A549 treated with Mapracorat at 1 μM for 4 hours (cell line): ENCODE measurements around the gene SAGE1. TPM values are rescaled to one million over a fixed set of nuclear protein-coding genes. Genes with fewer than 3 reads are reported as not detected.

Experiments used
- total RNA-seq: library from RNA; stranded (reverse); fragments of 200-300 nt; extraction: Qiagen RNA extraction; gene quantifications from 5 replicates; pipeline ENCODE4 v1.2.3, GENCODE V29; 2022

The SAGE1 gene, protein sequence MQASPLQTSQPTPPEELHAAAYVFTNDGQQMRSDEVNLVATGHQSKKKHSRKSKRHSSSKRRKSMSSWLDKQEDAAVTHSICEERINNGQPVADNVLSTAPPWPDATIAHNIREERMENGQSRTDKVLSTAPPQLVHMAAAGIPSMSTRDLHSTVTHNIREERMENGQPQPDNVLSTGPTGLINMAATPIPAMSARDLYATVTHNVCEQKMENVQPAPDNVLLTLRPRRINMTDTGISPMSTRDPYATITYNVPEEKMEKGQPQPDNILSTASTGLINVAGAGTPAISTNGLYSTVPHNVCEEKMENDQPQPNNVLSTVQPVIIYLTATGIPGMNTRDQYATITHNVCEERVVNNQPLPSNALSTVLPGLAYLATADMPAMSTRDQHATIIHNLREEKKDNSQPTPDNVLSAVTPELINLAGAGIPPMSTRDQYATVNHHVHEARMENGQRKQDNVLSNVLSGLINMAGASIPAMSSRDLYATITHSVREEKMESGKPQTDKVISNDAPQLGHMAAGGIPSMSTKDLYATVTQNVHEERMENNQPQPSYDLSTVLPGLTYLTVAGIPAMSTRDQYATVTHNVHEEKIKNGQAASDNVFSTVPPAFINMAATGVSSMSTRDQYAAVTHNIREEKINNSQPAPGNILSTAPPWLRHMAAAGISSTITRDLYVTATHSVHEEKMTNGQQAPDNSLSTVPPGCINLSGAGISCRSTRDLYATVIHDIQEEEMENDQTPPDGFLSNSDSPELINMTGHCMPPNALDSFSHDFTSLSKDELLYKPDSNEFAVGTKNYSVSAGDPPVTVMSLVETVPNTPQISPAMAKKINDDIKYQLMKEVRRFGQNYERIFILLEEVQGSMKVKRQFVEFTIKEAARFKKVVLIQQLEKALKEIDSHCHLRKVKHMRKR
- total RNA-seq: 0.06 to 0.09 TPM (median 0.07 TPM) in 4 of 5 replicates, not detected in the other

DNA sequence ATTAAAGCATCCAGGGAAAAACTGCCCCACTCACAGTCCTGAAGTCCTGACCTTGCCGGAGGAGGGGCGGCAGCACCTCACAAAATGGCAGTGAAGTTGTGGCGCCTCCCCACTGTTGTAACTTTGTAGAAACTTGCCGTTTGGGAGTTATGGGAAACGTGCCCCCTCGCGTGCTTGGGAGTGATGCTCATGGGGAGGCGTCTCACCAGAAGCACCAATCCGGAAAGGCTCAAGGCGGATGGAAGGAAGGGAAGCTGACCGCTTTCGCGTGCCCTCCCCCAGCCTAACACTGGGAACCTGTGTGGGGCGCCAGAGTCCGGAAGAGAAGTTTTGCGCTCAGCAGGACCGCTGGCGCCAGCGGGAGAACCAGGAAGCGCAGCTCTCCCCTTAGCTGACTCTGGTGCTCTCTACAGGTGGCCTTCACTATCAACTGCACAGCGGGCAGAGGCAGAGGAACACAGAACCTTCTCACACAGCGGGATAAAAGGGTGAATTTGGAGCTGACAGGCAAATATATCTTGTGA is at the start of gene SAGE1, which contains the start of gene CT45A10:
SAGE1 (plus strand) TSS at position 423 of the 524 bp plus-strand sequence. CDS start 2,527 bp downstream, outside the sequence.
CT45A10 (minus strand) TSS at position 151 of the 524 bp plus-strand sequence. CDS start 8,100 bp downstream, outside the sequence.

GRCh38 chrX:135854438-135854837 is 39.1 kb upstream of the SAGE1 start, which contains the start of gene CT45A8:
TSS of gene CT45A8 (minus strand) at chrX:135854538. CDS start at chrX:135850783, 3,755 bp downstream.

GRCh38 chrX:135871712-135872111 is 21.8 kb upstream of the SAGE1 start, which contains the start of gene CT45A9:
TSS of gene CT45A9 (minus strand) at chrX:135871812. CDS start at chrX:135868061, 3,751 bp downstream.

Other genes starting within 250 kb of the SAGE1 start
- gene CT45A1, start 180.1 kb upstream of the SAGE1 start, total RNA-seq: not detected in 5 replicates
- 0.21 to 0.39 TPM (median 0.27 TPM) in 3 of 5 replicates, not detected in the others for gene CT45A3, start 125.5 kb upstream of the SAGE1 start, total RNA-seq
- gene CT45A5, start 108.2 kb upstream of the SAGE1 start, total RNA-seq: not detected in 5 replicates
- gene CT45A6, start 90.9 kb upstream of the SAGE1 start, total RNA-seq: not detected in 5 replicates
- gene CT45A2, start 73.7 kb upstream of the SAGE1 start, total RNA-seq: not detected in 5 replicates
- not detected in 5 replicates for gene CT45A7, start 56.4 kb upstream of the SAGE1 start, total RNA-seq
- gene CT45A8, start 39.2 kb upstream of the SAGE1 start, total RNA-seq: not detected in 5 replicates
- gene CT45A9, start 21.9 kb upstream of the SAGE1 start, total RNA-seq: not detected in 5 replicates
- 0.22 TPM in 2 of 5 replicates, not detected in the others for gene CT45A10, start 272 bp upstream of the SAGE1 start, total RNA-seq
- gene MMGT1, start 80.3 kb downstream of the SAGE1 start, total RNA-seq: 15.8 to 19.2 TPM (median 17.6 TPM) in 5 replicates
- gene SLC9A6, start 91.7 kb downstream of the SAGE1 start, total RNA-seq: 7.1 to 8.9 TPM (median 8.0 TPM) in 5 replicates